HL-60 (cell line): ENCODE data around the gene PCCA.

Source experiments
- GABPA ChIP-seq: IDR thresholded peaks from 2 replicates; pipeline ENCODE4 v1.6.1; 2012; ENCODE audit warnings: low read depth
- POLR2AphosphoS5 ChIP-seq: IDR thresholded peaks from 2 replicates; pipeline ENCODE4 v1.6.1; 2012; ENCODE audit warnings: low read depth
- SPI1 ChIP-seq: IDR thresholded peaks from 2 replicates; pipeline ENCODE4 v1.6.1; 2012; ENCODE audit warnings: low read depth, mild to moderate bottlenecking, borderline replicate concordance
- TF ChIP-seq, protein P1 (sequence below): IDR thresholded peaks from one replicate; pipeline ENCODE4 v1.5.1; 2011; ENCODE audit warnings: low read length, control low read depth, inconsistent platforms; ENCODE audit not compliant: insufficient read depth
- TF ChIP-seq, protein P2 (sequence below): IDR thresholded peaks from 2 replicates; pipeline ENCODE4 v1.6.1; 2012; ENCODE audit warnings: low read depth; ENCODE audit not compliant: insufficient replicate concordance

DNA sequence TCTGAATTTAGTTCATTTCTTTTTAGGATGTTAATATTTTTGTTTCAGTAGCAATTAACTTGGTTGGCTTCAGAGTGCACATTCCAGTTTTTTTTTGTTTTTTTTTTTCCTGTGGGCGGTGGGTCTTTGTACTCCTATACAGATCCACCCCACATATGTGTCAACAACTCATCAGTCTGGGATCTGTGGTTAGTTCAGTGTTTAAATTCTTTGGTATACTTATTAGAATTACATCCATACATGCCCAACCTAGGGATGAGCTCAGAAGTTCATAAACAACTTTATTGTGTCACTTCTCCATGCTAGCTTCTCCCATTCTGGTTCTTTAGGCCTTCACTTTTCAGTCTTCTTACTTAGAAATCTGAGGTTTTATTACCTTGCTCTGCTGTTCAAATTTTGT, 50.9 kb downstream of the PCCA start:
- TF ChIP-seq, protein P1, sequence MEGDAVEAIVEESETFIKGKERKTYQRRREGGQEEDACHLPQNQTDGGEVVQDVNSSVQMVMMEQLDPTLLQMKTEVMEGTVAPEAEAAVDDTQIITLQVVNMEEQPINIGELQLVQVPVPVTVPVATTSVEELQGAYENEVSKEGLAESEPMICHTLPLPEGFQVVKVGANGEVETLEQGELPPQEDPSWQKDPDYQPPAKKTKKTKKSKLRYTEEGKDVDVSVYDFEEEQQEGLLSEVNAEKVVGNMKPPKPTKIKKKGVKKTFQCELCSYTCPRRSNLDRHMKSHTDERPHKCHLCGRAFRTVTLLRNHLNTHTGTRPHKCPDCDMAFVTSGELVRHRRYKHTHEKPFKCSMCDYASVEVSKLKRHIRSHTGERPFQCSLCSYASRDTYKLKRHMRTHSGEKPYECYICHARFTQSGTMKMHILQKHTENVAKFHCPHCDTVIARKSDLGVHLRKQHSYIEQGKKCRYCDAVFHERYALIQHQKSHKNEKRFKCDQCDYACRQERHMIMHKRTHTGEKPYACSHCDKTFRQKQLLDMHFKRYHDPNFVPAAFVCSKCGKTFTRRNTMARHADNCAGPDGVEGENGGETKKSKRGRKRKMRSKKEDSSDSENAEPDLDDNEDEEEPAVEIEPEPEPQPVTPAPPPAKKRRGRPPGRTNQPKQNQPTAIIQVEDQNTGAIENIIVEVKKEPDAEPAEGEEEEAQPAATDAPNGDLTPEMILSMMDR, result no peak
- no peak for TF ChIP-seq GABPA
- TF ChIP-seq SPI1, result no peak
- TF ChIP-seq, protein P2, sequence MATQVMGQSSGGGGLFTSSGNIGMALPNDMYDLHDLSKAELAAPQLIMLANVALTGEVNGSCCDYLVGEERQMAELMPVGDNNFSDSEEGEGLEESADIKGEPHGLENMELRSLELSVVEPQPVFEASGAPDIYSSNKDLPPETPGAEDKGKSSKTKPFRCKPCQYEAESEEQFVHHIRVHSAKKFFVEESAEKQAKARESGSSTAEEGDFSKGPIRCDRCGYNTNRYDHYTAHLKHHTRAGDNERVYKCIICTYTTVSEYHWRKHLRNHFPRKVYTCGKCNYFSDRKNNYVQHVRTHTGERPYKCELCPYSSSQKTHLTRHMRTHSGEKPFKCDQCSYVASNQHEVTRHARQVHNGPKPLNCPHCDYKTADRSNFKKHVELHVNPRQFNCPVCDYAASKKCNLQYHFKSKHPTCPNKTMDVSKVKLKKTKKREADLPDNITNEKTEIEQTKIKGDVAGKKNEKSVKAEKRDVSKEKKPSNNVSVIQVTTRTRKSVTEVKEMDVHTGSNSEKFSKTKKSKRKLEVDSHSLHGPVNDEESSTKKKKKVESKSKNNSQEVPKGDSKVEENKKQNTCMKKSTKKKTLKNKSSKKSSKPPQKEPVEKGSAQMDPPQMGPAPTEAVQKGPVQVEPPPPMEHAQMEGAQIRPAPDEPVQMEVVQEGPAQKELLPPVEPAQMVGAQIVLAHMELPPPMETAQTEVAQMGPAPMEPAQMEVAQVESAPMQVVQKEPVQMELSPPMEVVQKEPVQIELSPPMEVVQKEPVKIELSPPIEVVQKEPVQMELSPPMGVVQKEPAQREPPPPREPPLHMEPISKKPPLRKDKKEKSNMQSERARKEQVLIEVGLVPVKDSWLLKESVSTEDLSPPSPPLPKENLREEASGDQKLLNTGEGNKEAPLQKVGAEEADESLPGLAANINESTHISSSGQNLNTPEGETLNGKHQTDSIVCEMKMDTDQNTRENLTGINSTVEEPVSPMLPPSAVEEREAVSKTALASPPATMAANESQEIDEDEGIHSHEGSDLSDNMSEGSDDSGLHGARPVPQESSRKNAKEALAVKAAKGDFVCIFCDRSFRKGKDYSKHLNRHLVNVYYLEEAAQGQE, result no peak
- TF ChIP-seq POLR2AphosphoS5, result no peak
